ENCODE data around the gene AMPH. TPM values are rescaled to one million over a fixed set of nuclear protein-coding genes. Genes with fewer than 3 reads are reported as not detected.

The AMPH gene
- total and polyA plus RNA-seq, 9 of the 15 experiments (the other 6 are each of a cell fraction or from before 2014, with no cell fraction given) = 0.03 to 0.35 TPM; not detected in 7

DNA sequence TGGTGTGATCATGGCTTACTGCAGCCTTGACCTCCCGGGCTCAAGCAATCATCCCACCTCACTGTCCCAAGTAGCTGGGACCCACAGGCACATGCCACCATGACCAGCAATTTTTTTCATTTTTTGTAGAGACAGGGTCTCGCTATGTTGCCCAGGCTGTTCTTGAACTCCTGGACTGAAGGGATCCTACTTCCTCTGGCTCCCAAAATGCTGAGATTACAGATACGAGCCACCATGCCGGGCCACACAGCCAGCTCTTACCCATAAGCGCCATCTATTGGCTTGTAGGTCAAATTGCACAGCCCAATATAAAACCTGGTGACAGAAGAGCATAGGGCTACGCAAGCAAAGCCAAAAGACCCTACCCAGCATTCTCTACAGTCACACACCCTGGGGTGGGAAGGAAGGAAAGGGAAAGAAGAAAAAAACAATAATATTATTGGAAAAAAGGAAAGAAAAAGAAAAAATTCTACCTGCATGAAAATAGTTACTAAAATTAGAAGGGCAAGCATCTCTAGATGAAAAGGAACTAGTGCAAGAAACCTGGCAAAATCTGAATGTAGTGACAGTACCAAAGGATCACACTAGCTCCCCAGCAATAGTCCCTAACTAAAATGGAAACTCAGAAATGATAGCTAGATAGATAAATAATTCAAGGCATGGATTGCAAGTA is 29.4 kb upstream of the AMPH start (continued):
- TF ChIP-seq, protein P1, sequence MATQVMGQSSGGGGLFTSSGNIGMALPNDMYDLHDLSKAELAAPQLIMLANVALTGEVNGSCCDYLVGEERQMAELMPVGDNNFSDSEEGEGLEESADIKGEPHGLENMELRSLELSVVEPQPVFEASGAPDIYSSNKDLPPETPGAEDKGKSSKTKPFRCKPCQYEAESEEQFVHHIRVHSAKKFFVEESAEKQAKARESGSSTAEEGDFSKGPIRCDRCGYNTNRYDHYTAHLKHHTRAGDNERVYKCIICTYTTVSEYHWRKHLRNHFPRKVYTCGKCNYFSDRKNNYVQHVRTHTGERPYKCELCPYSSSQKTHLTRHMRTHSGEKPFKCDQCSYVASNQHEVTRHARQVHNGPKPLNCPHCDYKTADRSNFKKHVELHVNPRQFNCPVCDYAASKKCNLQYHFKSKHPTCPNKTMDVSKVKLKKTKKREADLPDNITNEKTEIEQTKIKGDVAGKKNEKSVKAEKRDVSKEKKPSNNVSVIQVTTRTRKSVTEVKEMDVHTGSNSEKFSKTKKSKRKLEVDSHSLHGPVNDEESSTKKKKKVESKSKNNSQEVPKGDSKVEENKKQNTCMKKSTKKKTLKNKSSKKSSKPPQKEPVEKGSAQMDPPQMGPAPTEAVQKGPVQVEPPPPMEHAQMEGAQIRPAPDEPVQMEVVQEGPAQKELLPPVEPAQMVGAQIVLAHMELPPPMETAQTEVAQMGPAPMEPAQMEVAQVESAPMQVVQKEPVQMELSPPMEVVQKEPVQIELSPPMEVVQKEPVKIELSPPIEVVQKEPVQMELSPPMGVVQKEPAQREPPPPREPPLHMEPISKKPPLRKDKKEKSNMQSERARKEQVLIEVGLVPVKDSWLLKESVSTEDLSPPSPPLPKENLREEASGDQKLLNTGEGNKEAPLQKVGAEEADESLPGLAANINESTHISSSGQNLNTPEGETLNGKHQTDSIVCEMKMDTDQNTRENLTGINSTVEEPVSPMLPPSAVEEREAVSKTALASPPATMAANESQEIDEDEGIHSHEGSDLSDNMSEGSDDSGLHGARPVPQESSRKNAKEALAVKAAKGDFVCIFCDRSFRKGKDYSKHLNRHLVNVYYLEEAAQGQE (IDR thresholded peaks at IDR 0.05; ENCODE audit: borderline replicate concordance) = peak; percentile 38; the same call in 1 of the 2 replicates
- TF ChIP-seq, protein P1 (CRISPR knock-in tag; IDR thresholded peaks at IDR 0.05; ENCODE audit: low read depth) = no peak
- TF ChIP-seq, protein P2, sequence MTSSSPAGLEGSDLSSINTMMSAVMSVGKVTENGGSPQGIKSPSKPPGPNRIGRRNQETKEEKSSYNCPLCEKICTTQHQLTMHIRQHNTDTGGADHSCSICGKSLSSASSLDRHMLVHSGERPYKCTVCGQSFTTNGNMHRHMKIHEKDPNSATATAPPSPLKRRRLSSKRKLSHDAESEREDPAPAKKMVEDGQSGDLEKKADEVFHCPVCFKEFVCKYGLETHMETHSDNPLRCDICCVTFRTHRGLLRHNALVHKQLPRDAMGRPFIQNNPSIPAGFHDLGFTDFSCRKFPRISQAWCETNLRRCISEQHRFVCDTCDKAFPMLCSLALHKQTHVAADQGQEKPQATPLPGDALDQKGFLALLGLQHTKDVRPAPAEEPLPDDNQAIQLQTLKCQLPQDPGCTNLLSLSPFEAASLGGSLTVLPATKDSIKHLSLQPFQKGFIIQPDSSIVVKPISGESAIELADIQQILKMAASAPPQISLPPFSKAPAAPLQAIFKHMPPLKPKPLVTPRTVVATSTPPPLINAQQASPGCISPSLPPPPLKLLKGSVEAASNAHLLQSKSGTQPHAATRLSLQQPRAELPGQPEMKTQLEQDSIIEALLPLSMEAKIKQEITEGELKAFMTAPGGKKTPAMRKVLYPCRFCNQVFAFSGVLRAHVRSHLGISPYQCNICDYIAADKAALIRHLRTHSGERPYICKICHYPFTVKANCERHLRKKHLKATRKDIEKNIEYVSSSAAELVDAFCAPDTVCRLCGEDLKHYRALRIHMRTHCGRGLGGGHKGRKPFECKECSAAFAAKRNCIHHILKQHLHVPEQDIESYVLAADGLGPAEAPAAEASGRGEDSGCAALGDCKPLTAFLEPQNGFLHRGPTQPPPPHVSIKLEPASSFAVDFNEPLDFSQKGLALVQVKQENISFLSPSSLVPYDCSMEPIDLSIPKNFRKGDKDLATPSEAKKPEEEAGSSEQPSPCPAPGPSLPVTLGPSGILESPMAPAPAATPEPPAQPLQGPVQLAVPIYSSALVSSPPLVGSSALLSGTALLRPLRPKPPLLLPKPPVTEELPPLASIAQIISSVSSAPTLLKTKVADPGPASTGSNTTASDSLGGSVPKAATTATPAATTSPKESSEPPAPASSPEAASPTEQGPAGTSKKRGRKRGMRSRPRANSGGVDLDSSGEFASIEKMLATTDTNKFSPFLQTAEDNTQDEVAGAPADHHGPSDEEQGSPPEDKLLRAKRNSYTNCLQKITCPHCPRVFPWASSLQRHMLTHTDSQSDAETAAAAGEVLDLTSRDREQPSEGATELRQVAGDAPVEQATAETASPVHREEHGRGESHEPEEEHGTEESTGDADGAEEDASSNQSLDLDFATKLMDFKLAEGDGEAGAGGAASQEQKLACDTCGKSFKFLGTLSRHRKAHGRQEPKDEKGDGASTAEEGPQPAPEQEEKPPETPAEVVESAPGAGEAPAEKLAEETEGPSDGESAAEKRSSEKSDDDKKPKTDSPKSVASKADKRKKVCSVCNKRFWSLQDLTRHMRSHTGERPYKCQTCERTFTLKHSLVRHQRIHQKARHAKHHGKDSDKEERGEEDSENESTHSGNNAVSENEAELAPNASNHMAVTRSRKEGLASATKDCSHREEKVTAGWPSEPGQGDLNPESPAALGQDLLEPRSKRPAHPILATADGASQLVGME (CRISPR knock-in tag; IDR thresholded peaks at IDR 0.05) = no peak
- no peak for TF ChIP-seq HDAC3 (IDR thresholded peaks at IDR 0.05; ENCODE audit: borderline replicate concordance, partially characterized antibody)
- peak; percentile 54 to 73 for TF ChIP-seq RAD21 (CRISPR knock-in tag; conservative IDR thresholded peaks at IDR 0.05 in 1 of 2, IDR thresholded peaks at IDR 0.05 in 1 of 2)
- no peak for TF ChIP-seq NCOA6 (IDR thresholded peaks at IDR 0.05)
- TF ChIP-seq BHLHE40 (IDR thresholded peaks at IDR 0.05; ENCODE audit: low read length) = no peak
- TF ChIP-seq POLR2G (IDR thresholded peaks at IDR 0.05; ENCODE audit: low read depth, low read length) = no peak
- no peak for TF ChIP-seq PCBP2 (IDR thresholded peaks at IDR 0.05; ENCODE audit: low read depth, low read length, poor library complexity, severe bottlenecking)
- no peak for TF ChIP-seq THRAP3 (IDR thresholded peaks at IDR 0.05; ENCODE audit: borderline replicate concordance)
- no peak for TF ChIP-seq PHB2 (IDR thresholded peaks at IDR 0.05; ENCODE audit: low read depth)
- TF ChIP-seq TEAD1 (CRISPR knock-in tag; IDR thresholded peaks at IDR 0.05) = no peak
- no peak for TF ChIP-seq SP2 (IDR thresholded peaks at IDR 0.05; ENCODE audit: extremely low read depth, low read depth, low read length, poor library complexity, severe bottlenecking)
- no peak for TF ChIP-seq NEUROD1 (IDR thresholded peaks at IDR 0.05; ENCODE audit: borderline replicate concordance, low read depth, low read length, partially characterized antibody)

All from K562 (cell line).